HepG2 (cell line): ENCODE measurements around the gene GDPD5. TPM values are rescaled to one million over a fixed set of nuclear protein-coding genes. Genes with fewer than 3 reads are reported as not detected.

ENCODE experiments used
- ATAC-seq: fragments of 200-7000 bp; cut with Tn5 transposase; 3 replicates; pipeline ENCODE4 v1.9.1; 2020; ENCODE audit warnings: mild to moderate bottlenecking, moderate library complexity
- BruUV-seq: library from RNA; stranded (reverse); fragments of 400-500 nt; replicated peaks from 2 replicates; lab custom pipeline; 2021; lab: Mats Ljungman, UMichigan
- CTCF ChIA-PET: fragments of 300-600 bp; formaldehyde crosslinking; extraction: SDS; loops from one replicate; lab custom pipeline; 2021; ENCODE audit warnings: low total read pairs, inconsistent platforms, low intra/inter-chr PET ratio; lab: Yijun Ruan, JAX
- POLR2A ChIA-PET: fragments of 350-600 bp; sonication (Branson Sonifier 250); formaldehyde crosslinking; loops from one replicate; lab custom pipeline; 2020; ENCODE audit warnings: antibody characterized with exemption, inconsistent platforms; lab: Yijun Ruan, JAX
- DNase-seq: peaks from one replicate; pipeline ENCODE4 v3.0.0-alpha.2; 2015; ENCODE audit warnings: low spot score
- FAIRE-seq: peaks from 3 replicates; lab custom pipeline; 2011; peaks lifted over from hg19 to GRCh38; lab: Jason Lieb, UNC
- H2AFZ ChIP-seq: one replicate; pipeline ENCODE4 v1.6.1; 2011; ENCODE audit warnings: low read length, inconsistent platforms
- H3K27ac ChIP-seq: fragments of 300-600 bp; 3 replicates; pipeline ENCODE4 v1.8.0; 2011; ENCODE audit warnings: mixed run types, mild to moderate bottlenecking, mixed read lengths, low read length, inconsistent platforms; ENCODE audit not compliant: insufficient read depth; ENCODE audit errors: extremely low read length
- H3K27me3 ChIP-seq, 2 experiments: fragments of 200-600 bp in 1 of 2; 2 replicates in 1 of 2; 3 replicates in 1 of 2; pipeline versions ENCODE4 v1.6.0 to v1.8.0; 2011; ENCODE audit warnings: low read length in 2 of 2, mild to moderate bottlenecking in 2 of 2, moderate library complexity in 2 of 2, inconsistent platforms in 1 of 2; ENCODE audit not compliant: insufficient read depth in 2 of 2, control insufficient read depth in 1 of 2
- H3K36me3 ChIP-seq, 2 experiments: fragments of 200-600 bp in 1 of 2; replicated peaks in 1 of 2; 2 replicates in 1 of 2; 3 replicates in 1 of 2; pipeline versions ENCODE4 v1.5.1 to v1.8.0; 2011; ENCODE audit warnings: low read length in 2 of 2, inconsistent platforms in 1 of 2; ENCODE audit not compliant: insufficient read depth in 2 of 2, control insufficient read depth in 1 of 2
- H3K4me1 ChIP-seq: 2 replicates; pipeline ENCODE4 v1.5.1; 2012; ENCODE audit warnings: low read length, inconsistent platforms; ENCODE audit not compliant: insufficient read depth
- H3K4me2 ChIP-seq: 2 replicates; pipeline ENCODE4 v1.6.0; 2011; ENCODE audit warnings: low read depth, low read length, inconsistent platforms
- H3K4me3 ChIP-seq, 3 experiments: fragments of 200-600 bp in 1 of 3; sonication (generic), shearing (Covaris generic) in 1 of 3; replicated peaks in 1 of 3; 2 replicates each; pipeline ENCODE4 v1.5.1; 2011 to 2016; ENCODE audit warnings: low read length in 3 of 3, inconsistent platforms in 2 of 3, low read depth in 2 of 3, mild to moderate bottlenecking in 2 of 3, control low read depth in 1 of 3, mixed read lengths in 1 of 3; ENCODE audit not compliant: insufficient read depth in 1 of 3
- H3K79me2 ChIP-seq: one replicate; pipeline ENCODE4 v1.6.1; 2011; ENCODE audit warnings: low read length, inconsistent platforms; ENCODE audit not compliant: insufficient read depth
- H3K9ac ChIP-seq: 2 replicates; pipeline ENCODE4 v1.6.0; 2011; ENCODE audit warnings: mild to moderate bottlenecking, low read depth, low read length, inconsistent platforms; ENCODE audit not compliant: insufficient read depth
- H3K9me3 ChIP-seq: 2 replicates; pipeline ENCODE4 v1.5.1; 2012; ENCODE audit warnings: mild to moderate bottlenecking, low read length
- H4K20me1 ChIP-seq: 2 replicates; pipeline ENCODE4 v1.6.0; 2011; ENCODE audit warnings: inconsistent platforms, mild to moderate bottlenecking, low read length, moderate library complexity; ENCODE audit not compliant: insufficient read depth
- ELF1 ChIP-seq: sonication (generic); formaldehyde crosslinking; IDR thresholded peaks from 2 replicates; pipeline ENCODE4 v1.4.0; 2020; ENCODE audit warnings: missing genetic modification reagents
- ELF3 ChIP-seq: IDR thresholded peaks from 2 replicates; pipeline ENCODE4 v1.6.1; 2016; ENCODE audit warnings: missing genetic modification reagents, missing compliant biosample characterization
- ELF4 ChIP-seq: sonication (generic); formaldehyde crosslinking; IDR thresholded peaks from 2 replicates; pipeline ENCODE4 v1.5.0; 2020; ENCODE audit warnings: missing genetic modification reagents, mild to moderate bottlenecking, moderate library complexity, borderline replicate concordance
- ISX ChIP-seq: sonication (generic); formaldehyde crosslinking; conservative IDR thresholded peaks from 2 replicates; pipeline ENCODE4 v1.5.0; 2020; ENCODE audit warnings: missing genetic modification reagents
- MEIS1 ChIP-seq: sonication (generic); formaldehyde crosslinking; IDR thresholded peaks from 2 replicates; pipeline ENCODE4 v1.9.0; 2021; ENCODE audit warnings: mild to moderate bottlenecking, missing genetic modification reagents, moderate library complexity, borderline replicate concordance
- STAG1 ChIP-seq: sonication (generic); formaldehyde crosslinking; IDR thresholded peaks from 2 replicates; pipeline ENCODE4 v1.4.0; 2020; ENCODE audit warnings: missing genetic modification reagents
- TEAD2 ChIP-seq: sonication (generic); formaldehyde crosslinking; IDR thresholded peaks from 2 replicates; pipeline ENCODE4 v1.9.0; 2021; ENCODE audit warnings: missing genetic modification reagents
- TSC22D2 ChIP-seq: sonication (generic); formaldehyde crosslinking; IDR thresholded peaks from 2 replicates; pipeline ENCODE4 v1.5.1; 2020; ENCODE audit warnings: missing genetic modification reagents, mild to moderate bottlenecking, borderline replicate concordance
- ZBTB46 ChIP-seq: sonication (generic); formaldehyde crosslinking; IDR thresholded peaks from 2 replicates; pipeline ENCODE4 v1.4.0; 2020; ENCODE audit warnings: mild to moderate bottlenecking, missing genetic modification reagents, borderline replicate concordance
- ZNF329 ChIP-seq: sonication (generic); formaldehyde crosslinking; IDR thresholded peaks from 2 replicates; pipeline ENCODE4 v1.9.0; 2021; ENCODE audit warnings: low read depth, mild to moderate bottlenecking, missing genetic modification reagents
- ZNF546 ChIP-seq: sonication (generic); formaldehyde crosslinking; conservative IDR thresholded peaks from 2 replicates; pipeline ENCODE4 v1.8.1; 2023; ENCODE audit warnings: mild to moderate bottlenecking, missing genetic modification reagents
- ZNF710 ChIP-seq: sonication (generic); formaldehyde crosslinking; IDR thresholded peaks from 2 replicates; pipeline ENCODE4 v1.5.0; 2020; ENCODE audit warnings: mild to moderate bottlenecking, missing genetic modification reagents, borderline replicate concordance
- ZNF792 ChIP-seq: IDR thresholded peaks from 2 replicates; pipeline ENCODE4 v1.6.1; 2016
- ZNF841 ChIP-seq: sonication (generic); formaldehyde crosslinking; IDR thresholded peaks from 2 replicates; pipeline ENCODE4 v1.8.1; 2023; ENCODE audit warnings: missing genetic modification reagents, borderline replicate concordance
- WGBS: methylation state at CpG from one replicate; pipeline ENCODE4 v1.1.6; 2017; ENCODE audit warnings: low lambda C conversion rate; 5-methylcytosine and 5-hydroxymethylcytosine counted together
- in situ Hi-C: cut with HindIII; loops from 2 replicates; pipeline ENCODE4 v1.10.0; 2017; ENCODE audit warnings: low pct_unique_long_range_greater_than_20kb; ENCODE audit not compliant: extremely low pct_ligation_motif_present
- intact Hi-C: fragments of 100-400 bp; cut with micrococcal nuclease; formaldehyde crosslinking; loops from one replicate; pipeline ENCODE4 v1.10.0; 2022; ENCODE audit not compliant: unreplicated experiment
- polyA plus RNA-seq, 8 experiments: library from polyadenylated mRNA; depleted of rRNA in 3 of 8; stranded (reverse) in 7 of 8; unstranded in 1 of 8; fragments of >200 nt; fragmentation: Illumina TruSeq in 4 of 8; extraction: Trizol in 4 of 8; gene quantifications; 2 replicates each; pipeline versions ENCODE4 v1.2.1 to v1.2.3, GENCODE V29; 2011 to 2016; ENCODE audit warnings: low read depth in 4 of 8, missing spikeins in 1 of 8, mixed read lengths in 1 of 8; ENCODE audit not compliant: insufficient read depth in 1 of 8
- total RNA-seq, 5 experiments: library from RNA; depleted of rRNA; stranded (reverse); fragments of >200 nt; fragmentation: Illumina TruSeq; extraction: Trizol; gene quantifications; 2 replicates each; pipeline ENCODE4 v1.2.3, GENCODE V29; 2016; ENCODE audit warnings: low read depth in 1 of 5
- TF ChIP-seq, protein P1 (sequence below): sonication (generic); formaldehyde crosslinking; IDR thresholded peaks from 2 replicates; pipeline ENCODE4 v1.8.0; 2022; ENCODE audit warnings: mild to moderate bottlenecking, missing genetic modification reagents

The GDPD5 gene
- total and polyA plus RNA-seq, 2 of the 13 experiments (the other 11 are each of a cell fraction or from before 2014, with no cell fraction given): 55.0 to 67.5 TPM

DNA sequence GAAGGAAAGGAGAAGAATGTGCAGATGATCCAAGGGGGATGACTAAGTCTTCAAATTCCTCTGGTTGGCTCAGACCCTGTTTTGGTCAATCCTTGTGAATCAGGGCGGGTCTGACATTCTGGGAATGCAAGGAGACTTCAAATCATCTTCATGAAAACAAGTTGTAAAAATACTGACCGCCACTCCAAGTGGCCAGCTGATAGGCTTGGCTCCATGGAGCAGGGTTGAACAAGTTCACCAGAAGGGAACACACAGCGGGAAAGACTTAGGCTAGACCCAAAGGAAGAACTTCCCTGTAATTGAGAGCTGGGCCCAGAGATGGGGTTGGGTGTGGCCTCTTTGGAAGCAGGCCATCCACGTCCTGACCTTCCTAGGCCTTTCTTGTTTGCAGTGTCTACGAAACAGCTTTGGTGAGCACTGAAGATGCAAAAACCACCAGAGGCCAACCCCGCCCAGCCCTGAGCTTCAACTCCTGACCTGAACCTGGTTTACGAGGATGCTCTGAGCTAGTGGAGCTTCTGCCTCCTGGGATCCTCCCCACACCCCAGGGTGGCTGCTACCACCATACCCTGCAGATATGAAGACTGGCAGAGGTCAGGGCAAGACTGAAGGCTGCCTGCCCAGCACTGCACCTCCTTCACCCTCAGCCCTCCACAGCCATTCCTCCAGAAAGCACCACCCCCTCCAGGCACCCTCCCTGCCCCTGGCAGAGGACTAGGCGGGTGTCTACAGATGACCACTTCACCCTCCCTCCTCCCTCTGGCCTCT lies 26.1 kb downstream of the GDPD5 start:
- WGBS: 90% methylated on average over 5 of the region's 8 CpGs
- no TSS peak for BruUV-seq
- Histone ChIP-seq H3K9me3 (no peaks in the 10 kb centered on the region), H3K79me2 (peaks cover 19% of the 10 kb centered on the region), H3K4me1 (peaks cover 77% of the 10 kb centered on the region), H3K27ac (no peak overlapping the region), H3K27me3 (no peaks in the 10 kb centered on the region), H3K9ac (no peak overlapping the region), H4K20me1 (peaks cover 23% of the 10 kb centered on the region; the same call in 1 of the 2 replicates), H3K36me3 (peaks cover 4 to 24% of the 10 kb centered on the region in 2 experiments; a peak in 3 of 5 replicates), H3K4me2 (no peak overlapping the region), H2AFZ (no peak overlapping the region), H3K4me3 (no peak overlapping the region)
- ChIA-PET POLR2A (interaction anchor here (1.2 to 2.0 kb wide), 2 partner anchors 19 to 25 kb away, joined by 4 to 5 read pairs; no protein-coding TSS in a partner anchor), CTCF (no interaction called here)
- intact Hi-C loops (no loop called here), in situ Hi-C loops (loop anchor here (5.0 kb wide), 1 partner anchor 33 kb away; no protein-coding TSS in a partner anchor)
- FAIRE-seq (no peak), ATAC-seq (no peak), DNase-seq (no peak)
- no peak for TF ChIP-seq MEIS1 (CRISPR knock-in tag)
- TF ChIP-seq ZNF329 (CRISPR knock-in tag): no peak
- no peak for TF ChIP-seq TSC22D2 (CRISPR knock-in tag)
- no peak for TF ChIP-seq ISX (CRISPR knock-in tag)
- no peak for TF ChIP-seq ELF1 (CRISPR knock-in tag)
- no peak for TF ChIP-seq ZNF841 (CRISPR knock-in tag)
- TF ChIP-seq, protein P1, sequence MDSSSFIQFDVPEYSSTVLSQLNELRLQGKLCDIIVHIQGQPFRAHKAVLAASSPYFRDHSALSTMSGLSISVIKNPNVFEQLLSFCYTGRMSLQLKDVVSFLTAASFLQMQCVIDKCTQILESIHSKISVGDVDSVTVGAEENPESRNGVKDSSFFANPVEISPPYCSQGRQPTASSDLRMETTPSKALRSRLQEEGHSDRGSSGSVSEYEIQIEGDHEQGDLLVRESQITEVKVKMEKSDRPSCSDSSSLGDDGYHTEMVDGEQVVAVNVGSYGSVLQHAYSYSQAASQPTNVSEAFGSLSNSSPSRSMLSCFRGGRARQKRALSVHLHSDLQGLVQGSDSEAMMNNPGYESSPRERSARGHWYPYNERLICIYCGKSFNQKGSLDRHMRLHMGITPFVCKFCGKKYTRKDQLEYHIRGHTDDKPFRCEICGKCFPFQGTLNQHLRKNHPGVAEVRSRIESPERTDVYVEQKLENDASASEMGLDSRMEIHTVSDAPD (CRISPR knock-in tag): no peak
- no peak for TF ChIP-seq ZBTB46
- no peak for TF ChIP-seq TEAD2 (CRISPR knock-in tag)
- no peak for TF ChIP-seq ZNF710 (CRISPR knock-in tag)
- no peak for TF ChIP-seq STAG1 (CRISPR knock-in tag)
- no peak for TF ChIP-seq ZNF792
- no peak for TF ChIP-seq ZNF546
- no peak for TF ChIP-seq ELF4 (CRISPR knock-in tag)
- TF ChIP-seq ELF3 (CRISPR knock-in tag): no peak
